Effector CD4-positive, alpha-beta T cell (primary cell): ENCODE results near the gene LRP6.

Experiments
- DNase-seq: peaks from one replicate; pipeline ENCODE4 v3.0.0-alpha.2; 2020

Gene LRP6

GRCh38 chr12:12069821-12070548, 196.9 kb downstream of the LRP6 start:
- DNase-seq = no peak

GRCh38 chr12:12068751-12069150, 198.1 kb downstream of the LRP6 start:
- no peak for DNase-seq
